ENCODE data around the gene ACTN1.
"Not testable (repeated sequence)": the region's sequence is repeated elsewhere in the genome, so short reads cannot be mapped to it uniquely, and the experiment has no call there.

Gene ACTN1

DNA sequence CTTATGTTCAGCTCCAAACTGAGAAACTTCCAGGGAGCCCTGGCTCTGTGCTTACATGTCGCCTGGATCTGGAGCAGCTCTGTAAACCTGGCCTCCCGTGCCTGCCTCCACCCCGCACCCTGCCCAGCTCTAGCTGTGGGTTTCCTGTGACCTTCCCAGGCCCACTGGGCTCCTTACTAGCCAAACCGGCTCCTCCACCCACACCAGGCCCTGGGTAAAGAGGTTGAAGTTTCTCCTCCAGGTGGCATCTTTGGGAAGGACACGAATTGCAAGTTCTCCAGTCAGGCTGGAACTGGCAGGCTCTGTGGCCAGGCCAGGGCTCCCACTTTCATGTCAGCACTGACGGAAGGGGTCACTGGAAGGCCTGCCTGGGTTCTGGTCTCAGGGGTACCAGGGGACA, 125.4 kb downstream of the ACTN1 start:
- FAIRE-seq, result no peak

DNA sequence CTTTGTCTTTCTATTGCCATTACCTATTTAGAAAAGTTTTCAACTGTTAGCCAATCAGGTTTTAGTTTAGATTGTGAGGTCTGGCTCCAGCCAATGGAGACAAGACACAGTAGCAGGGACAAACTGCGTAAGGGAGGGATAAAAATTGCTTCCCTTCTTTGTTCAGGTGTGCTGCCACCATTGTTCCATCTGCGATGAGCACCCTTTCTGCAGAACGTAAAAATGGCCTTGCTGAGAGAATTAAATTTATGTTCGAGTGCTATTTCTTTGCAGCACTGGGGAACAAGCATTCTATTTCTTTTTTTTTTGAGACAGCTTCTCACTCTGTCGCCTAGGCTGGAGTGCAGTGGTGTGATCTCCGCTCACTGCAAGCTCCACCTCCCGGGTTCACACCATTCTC, 126.6 kb downstream of the ACTN1 start:
- FAIRE-seq, result not testable (repeated sequence)

DNA sequence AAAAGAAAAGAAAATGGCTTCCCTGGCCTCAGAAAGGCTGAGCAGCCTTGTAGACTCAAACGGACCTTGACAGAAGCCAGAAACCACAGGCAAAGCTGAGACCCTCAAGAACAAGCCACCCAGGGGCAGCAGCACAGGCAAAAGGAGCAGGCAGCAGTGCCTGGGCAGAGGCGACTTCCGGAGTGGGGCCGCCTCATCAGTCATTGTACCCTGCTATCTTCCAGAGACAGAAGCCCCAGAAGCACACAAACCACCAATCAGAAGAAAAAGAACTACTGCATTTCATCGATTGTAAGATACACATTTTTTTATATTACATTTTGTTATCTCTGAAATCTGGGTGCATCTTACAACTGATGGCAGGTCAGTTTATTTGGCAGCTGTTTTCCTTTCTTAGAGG, 128.0 kb downstream of the ACTN1 start:
- no peak for FAIRE-seq

DNA sequence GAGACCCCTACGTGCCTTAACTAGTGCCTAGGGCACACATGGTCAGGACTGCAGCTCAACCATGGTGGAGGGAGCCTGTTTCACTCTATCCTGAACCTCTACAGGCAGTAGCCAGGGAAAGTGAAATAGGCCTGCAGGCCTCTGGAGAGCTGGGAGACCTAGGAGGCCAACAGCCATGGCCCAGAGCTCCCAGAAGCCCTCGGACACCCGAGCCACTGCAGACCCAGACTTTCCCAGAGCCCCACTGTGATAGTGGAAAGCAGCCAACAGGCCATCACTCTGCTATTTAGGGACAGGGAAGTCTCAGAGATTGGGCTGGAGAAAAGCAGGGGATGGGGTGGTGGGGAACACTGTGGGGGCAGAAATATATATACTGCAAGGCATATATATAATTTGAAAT, 129.7 kb downstream of the ACTN1 start:
- no peak for FAIRE-seq

DNA sequence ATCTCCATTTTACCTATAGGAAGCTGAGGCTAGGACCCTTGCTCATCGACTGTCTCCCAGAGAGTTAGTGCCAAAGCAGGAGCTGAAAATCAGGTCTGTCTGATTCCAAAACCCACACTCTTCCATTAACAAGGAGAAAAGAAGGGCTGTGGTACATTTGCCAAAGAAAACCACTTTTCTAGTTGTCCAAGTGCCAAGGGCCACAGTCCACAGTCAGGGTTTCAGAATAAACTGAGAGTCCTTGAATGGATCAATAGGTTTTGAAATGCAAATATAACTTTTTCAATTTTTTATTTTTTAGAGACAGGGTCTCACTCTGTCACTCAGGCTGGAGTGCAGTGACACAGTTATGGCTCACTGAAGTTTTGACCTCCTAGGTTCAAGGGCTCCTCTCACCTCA, 130.8 kb downstream of the ACTN1 start:
- FAIRE-seq, result no peak

DNA sequence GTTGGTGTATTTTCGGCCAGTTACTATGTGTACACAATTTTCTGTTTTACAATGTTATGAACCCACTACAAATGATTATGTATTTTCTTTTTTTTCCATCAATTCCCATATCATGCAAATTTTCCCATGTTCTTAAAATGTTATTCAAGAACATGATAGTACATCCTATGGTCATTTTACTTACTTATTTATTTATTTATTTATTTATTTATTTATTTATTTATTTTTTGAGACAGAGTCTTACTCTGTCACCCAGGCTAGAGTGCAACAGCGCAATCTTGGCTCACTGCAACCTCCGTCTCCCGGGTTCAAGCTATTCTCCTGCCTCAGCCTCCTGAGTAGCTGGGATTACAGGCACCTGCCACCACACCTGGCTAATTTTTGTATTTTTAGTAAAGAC, 131.5 kb downstream of the ACTN1 start:
- not testable (repeated sequence) for FAIRE-seq

DNA sequence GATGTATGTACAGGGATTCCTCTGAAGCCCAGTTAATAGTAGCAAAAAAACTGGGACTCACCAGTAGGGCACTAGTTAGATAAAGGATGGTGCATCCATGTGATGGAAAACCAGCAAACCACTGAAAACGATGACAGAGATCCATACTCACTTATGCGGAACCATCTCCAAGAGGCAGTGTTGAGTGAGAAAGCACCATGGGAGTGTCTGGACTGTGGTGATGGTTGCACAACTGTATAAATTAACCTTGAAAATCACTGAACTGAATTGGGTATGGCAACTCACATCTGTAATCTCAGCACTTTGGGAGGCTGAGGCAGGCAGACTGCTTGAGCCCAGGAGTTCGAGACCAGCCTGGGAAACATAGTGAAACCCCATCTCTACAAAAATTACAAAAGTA, 132.6 kb downstream of the ACTN1 start:
- no peak for FAIRE-seq

DNA sequence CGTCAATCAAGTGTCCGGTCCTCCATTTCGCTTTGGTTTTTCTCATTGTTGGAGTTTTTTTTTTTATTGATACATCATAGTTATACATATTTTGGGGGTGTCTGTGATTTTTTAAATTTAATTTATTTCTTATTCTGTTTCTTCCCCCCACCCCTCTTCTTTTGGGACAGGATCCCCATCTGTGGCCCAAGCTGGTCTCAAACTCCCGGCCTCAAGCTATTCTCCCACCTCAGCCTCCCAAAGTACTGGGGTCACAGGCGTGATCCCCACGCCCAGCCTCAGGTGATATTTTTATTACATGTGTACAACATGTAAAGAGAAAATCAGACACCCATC, 134.9 kb downstream of the ACTN1 start:
- no peak for FAIRE-seq

DNA sequence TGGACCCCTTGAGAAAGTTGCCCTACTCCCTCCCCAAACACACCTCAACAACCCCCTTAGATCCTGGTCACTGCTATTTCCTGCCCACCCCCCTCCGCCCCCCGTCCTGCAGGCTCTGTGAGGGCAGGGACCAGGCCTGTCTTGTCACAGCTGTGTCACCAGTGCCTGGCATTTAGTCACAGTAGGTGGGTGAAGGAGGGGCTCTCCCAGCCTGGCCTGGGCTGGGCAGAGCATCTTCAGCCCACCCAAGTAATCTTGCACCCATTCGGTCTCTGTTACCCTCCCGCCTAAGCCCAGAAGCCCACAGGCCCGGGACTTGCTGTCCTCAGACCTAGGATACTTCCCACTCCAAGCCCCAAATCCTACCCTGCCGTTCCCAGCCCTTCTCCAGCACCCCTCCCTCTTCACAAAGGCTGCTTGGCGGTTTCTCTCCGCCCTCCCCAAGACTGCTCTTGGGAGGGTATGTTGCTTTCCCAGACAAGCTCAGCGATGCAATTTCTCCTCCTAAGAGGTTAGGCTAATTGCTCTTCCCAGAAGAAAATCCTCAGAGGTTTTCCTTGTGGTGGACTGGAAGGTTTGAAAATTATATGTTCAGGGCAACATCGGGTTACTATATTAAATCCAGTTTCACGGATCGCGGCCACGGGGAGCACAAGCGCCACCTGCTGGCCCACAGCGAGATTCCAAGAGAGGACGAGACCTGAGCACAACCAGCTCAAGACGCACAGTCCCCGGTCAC, 135.5 kb downstream of the ACTN1 start:
- FAIRE-seq, result peak; percentile 87

DNA sequence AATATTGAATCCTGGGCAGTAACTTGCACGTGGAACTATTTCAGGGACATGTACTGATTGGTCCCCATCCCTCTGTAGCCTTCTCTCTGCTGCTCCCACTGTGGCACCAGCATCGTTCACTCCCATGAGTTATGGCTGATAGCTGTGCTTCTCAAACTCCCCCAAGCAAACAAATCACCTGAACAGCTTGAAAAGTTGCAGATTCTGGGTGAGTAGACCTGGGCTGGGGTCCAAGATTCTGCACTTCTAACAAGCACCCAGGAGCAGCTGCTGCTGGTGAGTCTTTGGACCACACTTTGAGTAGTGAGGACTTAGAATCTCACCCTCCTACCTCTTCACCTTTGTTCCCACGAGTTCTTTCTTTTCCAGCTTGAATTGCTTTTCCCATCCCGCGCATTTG, 136.8 kb downstream of the ACTN1 start:
- no peak for FAIRE-seq

DNA sequence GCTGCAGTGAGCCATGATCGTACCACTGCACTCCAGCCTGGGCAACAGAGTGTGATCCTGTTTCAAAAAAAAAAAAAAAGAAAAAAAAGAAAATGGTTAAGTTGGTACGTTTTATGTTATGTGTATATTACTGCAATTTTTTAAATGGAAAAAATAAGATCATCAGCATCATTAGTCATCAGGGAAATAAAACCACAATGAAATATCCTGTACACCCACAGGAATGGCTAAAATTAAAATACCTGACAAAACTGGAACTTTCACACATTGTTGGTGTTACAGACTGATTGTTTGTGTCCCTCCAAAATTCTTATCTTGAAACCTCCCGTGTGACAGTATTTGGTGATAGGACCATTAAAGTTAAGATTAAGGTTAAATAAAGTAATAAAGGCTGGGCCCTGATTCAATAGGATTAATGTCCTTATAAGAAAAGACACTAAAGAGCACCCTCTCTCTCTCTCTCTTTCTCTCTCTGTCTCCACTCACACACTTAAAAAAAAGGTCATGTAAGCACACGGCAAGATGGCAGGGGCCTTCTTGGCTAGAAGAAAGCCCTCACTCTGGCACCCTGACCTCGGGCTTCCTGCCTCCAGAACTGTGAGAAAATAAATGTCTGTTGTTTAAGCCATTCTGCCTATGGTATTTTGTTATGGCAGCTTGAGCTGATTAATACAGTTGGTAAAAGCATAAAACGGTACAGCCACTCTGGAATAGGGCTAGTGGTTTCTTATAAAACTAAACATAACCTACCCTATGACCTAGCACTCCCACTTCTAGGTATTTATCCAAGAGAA, 137.9 kb downstream of the ACTN1 start:
- FAIRE-seq, result no peak

DNA sequence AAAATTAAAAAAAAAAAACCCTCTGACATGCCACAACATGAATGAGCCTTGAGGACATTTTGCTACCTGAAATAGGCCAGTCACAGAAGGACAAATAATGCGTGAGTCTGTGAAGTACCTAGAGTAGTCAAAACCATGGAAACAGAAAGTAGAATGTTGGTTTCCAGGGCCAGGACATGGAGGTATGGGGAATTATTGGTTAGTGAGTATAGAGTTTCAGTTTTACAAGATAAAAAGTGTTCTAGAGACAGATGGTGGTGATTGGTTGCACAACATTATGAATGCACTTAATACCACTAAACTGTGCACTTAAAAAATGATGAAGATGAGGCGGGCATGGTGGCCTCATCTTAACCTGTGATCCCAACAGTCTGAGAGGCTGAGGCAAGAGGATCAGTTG, 138.6 kb downstream of the ACTN1 start:
- no peak for FAIRE-seq

DNA sequence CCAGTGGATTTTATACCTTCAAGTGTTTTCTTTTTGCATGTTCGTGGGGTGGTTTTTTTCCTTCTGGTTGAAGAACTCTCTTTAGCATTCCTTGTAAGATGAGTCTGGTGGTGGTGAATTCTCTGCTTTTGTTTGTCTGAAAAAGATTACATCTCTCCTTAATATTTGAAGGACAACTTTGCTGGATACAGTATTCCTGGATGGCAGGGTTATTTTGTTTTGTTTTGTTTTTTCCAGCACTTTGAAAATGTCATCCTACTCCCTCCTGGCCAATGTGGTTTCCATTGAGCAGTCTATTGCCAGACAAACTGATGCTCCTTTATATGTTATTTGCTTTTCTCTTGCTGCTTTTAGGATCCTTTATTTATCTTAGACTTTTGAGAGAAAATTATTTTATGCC, 143.0 kb downstream of the ACTN1 start:
- no peak for FAIRE-seq

DNA sequence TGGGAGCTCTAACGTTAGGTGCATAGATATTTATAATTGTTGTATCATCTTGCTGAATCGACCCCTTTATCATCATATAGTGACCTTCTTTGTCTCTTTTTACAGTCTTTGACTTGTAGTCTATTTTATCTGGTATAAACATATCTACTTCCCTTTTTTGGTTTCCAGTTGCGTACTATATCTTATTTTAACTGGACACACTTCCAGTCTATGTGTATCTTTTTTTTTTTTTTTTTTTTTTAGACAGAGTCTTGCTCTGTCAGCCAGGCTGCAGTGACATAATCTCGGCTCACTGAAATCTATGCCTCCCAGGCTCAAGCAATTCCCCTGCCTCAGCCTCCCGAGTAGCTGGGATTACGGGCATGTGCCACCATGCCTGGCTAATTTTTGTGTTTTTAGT, 144.3 kb downstream of the ACTN1 start:
- no peak for FAIRE-seq

DNA sequence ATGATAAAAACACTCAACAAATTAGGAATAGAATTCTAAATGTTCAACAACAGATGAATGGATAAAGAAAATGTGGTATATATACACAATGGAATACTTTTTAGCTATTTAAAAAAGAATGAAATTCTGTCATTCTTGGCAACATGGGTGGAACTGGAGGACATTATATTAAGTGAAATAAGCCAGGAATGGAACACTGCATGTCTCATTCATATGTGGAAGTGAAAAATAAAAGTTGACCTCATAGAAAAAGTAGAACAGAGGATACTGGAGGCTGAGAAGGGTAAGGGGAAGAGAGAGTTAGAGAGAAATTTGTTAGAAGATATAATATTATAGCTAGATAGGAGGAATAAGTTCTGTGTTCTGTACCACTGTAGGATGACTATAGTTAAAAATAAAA, 150.4 kb downstream of the ACTN1 start:
- FAIRE-seq, result peak; percentile 36

DNA sequence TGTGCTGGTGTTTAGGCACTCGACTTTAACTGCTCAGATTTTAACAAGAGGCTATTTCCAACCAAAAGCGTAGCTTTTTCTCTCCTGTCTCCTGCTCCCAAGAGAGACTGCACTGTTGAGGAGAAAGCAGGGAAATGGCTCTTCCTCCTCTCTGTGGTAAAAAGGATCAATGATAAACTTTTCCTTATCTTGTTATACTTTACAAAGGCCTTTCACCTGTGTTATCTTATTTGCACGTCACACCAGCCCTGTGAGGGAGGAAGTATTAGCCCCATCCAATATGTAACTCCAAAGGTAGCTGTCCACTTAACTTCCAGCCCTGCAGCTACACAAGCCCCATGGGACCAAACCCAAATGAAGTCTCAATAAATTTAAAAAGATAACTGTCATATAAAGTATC, 153.4 kb downstream of the ACTN1 start:
- FAIRE-seq, result no peak

DNA sequence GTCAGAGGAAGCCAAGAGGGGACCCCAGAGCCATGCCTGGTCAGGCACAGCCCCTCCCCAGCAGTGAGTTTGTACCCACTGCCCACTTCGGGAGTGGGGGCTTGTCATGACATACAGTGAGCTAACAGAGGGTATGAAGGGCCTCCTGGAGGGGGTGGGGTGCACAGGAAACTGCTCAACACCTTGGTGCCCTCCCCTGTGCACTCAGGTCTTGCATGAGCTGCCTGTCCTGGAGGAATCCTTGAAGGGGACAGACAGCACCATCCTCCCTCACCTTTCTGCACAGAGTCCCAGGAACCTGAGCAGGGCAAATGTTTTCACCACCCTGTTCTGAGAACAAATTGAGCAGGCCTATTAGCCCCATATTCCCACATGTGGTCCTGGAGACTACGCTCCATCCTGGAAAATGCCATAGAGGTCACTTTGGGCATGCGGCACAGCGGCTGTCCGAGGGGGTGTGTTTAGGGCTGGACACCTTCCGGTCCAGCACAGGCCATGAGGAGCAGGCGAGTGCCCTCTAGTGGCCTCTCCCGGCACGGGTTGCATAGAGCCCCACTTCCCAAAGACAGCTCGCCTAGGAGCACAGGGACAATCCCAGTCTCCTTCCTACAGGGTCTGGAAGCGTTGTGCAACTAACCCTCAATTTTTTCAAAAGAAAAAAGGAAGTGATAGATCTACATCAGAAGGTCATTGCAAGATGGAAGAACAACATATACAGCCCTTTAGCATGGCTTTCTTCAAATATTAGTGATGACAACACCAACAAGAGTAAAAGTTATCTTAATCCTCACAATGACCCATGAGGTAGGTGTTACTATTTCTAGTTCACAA, 154.4 kb downstream of the ACTN1 start:
- peak; percentile 73 for FAIRE-seq

DNA sequence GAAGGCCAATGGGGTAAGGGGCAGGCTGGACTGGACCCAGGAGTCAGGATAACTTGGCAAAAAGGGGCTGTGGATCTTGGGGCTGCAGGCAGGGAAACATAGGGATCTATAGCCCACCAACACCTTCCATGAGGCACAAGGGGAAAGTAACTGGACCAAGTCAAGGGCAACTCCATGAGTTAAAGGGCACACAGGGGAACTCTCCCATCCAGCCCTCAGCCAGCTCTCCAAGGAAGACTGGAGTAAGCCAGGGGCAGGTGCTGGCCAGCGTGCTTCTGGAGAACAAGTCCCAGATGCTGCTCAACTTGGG, 154.9 kb downstream of the ACTN1 start:
- FAIRE-seq, result no peak
